ENCODE measurements around the gene DRAM1.
A peak's percentile ranks its signal among the peaks of the same experiment; 100 is the strongest.

Gene DRAM1

GRCh38 chr12:101931498-101932326 is 54.3 kb downstream of the DRAM1 start:
- Mint-ChIP-seq H3K9me3 (no peaks in the 10 kb centered on the region), H3K27me3 (ENCODE audit: low read depth) (no peaks in the 10 kb centered on the region), H3K4me1 (ENCODE audit: low read depth) (peaks cover 26% of the 10 kb centered on the region), H3K27ac (no peak overlapping the region), H3K36me3 (ENCODE audit: low read depth) (no peaks in the 10 kb centered on the region), H3K4me3 (no peak overlapping the region)
- DNase-seq (ENCODE audit: low spot score) = no peak

- Mint-ChIP-seq H3K9me3 (no peaks in the 10 kb centered on the region), H3K4me1 (ENCODE audit: low read depth) (peaks cover 26% of the 10 kb centered on the region), H3K36me3 (ENCODE audit: low read depth) (no peaks in the 10 kb centered on the region), H3K27ac (no peak overlapping the region), H3K4me3 (no peak overlapping the region), H3K27me3 (ENCODE audit: low read depth) (peaks cover 2% of the 10 kb centered on the region)
- DNase-seq (ENCODE audit: low spot score) = no peak
Observed at GRCh38 chr12:101933866-101934514, 56.6 kb downstream of the DRAM1 start.

- peaks cover 37% of the 10 kb centered on the region for H3K4me1 Mint-ChIP-seq (ENCODE audit: low read depth)
- DNase-seq (ENCODE audit: low spot score) = peak; percentile 68
- H3K9me3 Mint-ChIP-seq = no peaks in the 10 kb centered on the region
- peaks cover 2% of the 10 kb centered on the region for H3K27me3 Mint-ChIP-seq (ENCODE audit: low read depth)
- H3K27ac Mint-ChIP-seq = peak overlapping the region; percentile 42
- H3K4me3 Mint-ChIP-seq = no peak overlapping the region
- no peaks in the 10 kb centered on the region for H3K36me3 Mint-ChIP-seq (ENCODE audit: low read depth)
Observed at GRCh38 chr12:101935890-101936746, 58.7 kb downstream of the DRAM1 start.

GRCh38 chr12:101939306-101939705 is 61.9 kb downstream of the DRAM1 start:
- Mint-ChIP-seq H3K9me3 (no peaks in the 10 kb centered on the region), H3K36me3 (ENCODE audit: low read depth) (no peaks in the 10 kb centered on the region), H3K27me3 (ENCODE audit: low read depth) (peaks cover 2% of the 10 kb centered on the region), H3K27ac (no peak overlapping the region), H3K4me1 (ENCODE audit: low read depth) (peaks cover 37% of the 10 kb centered on the region), H3K4me3 (no peak overlapping the region)
- no peak for DNase-seq (ENCODE audit: low spot score)

- H3K27ac Mint-ChIP-seq = no peak overlapping the region
- no peaks in the 10 kb centered on the region for H3K36me3 Mint-ChIP-seq (ENCODE audit: low read depth)
- peaks cover 2% of the 10 kb centered on the region for H3K27me3 Mint-ChIP-seq (ENCODE audit: low read depth)
- no peak overlapping the region for H3K4me3 Mint-ChIP-seq
- H3K4me1 Mint-ChIP-seq (ENCODE audit: low read depth) = peaks cover 37% of the 10 kb centered on the region
- no peaks in the 10 kb centered on the region for H3K9me3 Mint-ChIP-seq
- peak; percentile 42 for DNase-seq (ENCODE audit: low spot score)
Observed at GRCh38 chr12:101939856-101940265, 62.5 kb downstream of the DRAM1 start.

- no peaks in the 10 kb centered on the region for H3K36me3 Mint-ChIP-seq (ENCODE audit: low read depth)
- no peak overlapping the region for H3K27ac Mint-ChIP-seq
- H3K4me1 Mint-ChIP-seq (ENCODE audit: low read depth) = peaks cover 36% of the 10 kb centered on the region
- H3K4me3 Mint-ChIP-seq = no peak overlapping the region
- H3K9me3 Mint-ChIP-seq = no peaks in the 10 kb centered on the region
- peaks cover 2% of the 10 kb centered on the region for H3K27me3 Mint-ChIP-seq (ENCODE audit: low read depth)
- DNase-seq (ENCODE audit: low spot score) = no peak
Observed at GRCh38 chr12:101940400-101940950, 63.1 kb downstream of the DRAM1 start.

GRCh38 chr12:101941306-101942249 is 64.2 kb downstream of the DRAM1 start:
- Mint-ChIP-seq H3K27ac (no peak overlapping the region), H3K4me1 (ENCODE audit: low read depth) (peaks cover 25% of the 10 kb centered on the region), H3K36me3 (ENCODE audit: low read depth) (no peaks in the 10 kb centered on the region), H3K4me3 (no peak overlapping the region), H3K27me3 (ENCODE audit: low read depth) (peaks cover 2% of the 10 kb centered on the region), H3K9me3 (no peaks in the 10 kb centered on the region)
- no peak for DNase-seq (ENCODE audit: low spot score)

- Mint-ChIP-seq H3K4me1 (ENCODE audit: low read depth) (peaks cover 20% of the 10 kb centered on the region), H3K27me3 (ENCODE audit: low read depth) (peaks cover 2% of the 10 kb centered on the region), H3K27ac (no peak overlapping the region), H3K9me3 (no peaks in the 10 kb centered on the region), H3K36me3 (ENCODE audit: low read depth) (no peaks in the 10 kb centered on the region), H3K4me3 (no peak overlapping the region)
- DNase-seq (ENCODE audit: low spot score) = no peak
Observed at GRCh38 chr12:101942250-101942605, 64.8 kb downstream of the DRAM1 start.

GRCh38 chr12:101945369-101946232 is 68.2 kb downstream of the DRAM1 start:
- Mint-ChIP-seq H3K36me3 (ENCODE audit: low read depth) (no peaks in the 10 kb centered on the region), H3K27ac (no peak overlapping the region), H3K9me3 (no peaks in the 10 kb centered on the region), H3K4me3 (no peak overlapping the region), H3K4me1 (ENCODE audit: low read depth) (peaks cover 20% of the 10 kb centered on the region), H3K27me3 (ENCODE audit: low read depth) (no peaks in the 10 kb centered on the region)
- DNase-seq (ENCODE audit: low spot score) = no peak

GRCh38 chr12:101946233-101946611 is 68.8 kb downstream of the DRAM1 start:
- DNase-seq (ENCODE audit: low spot score) = no peak
- Mint-ChIP-seq H3K9me3 (no peaks in the 10 kb centered on the region), H3K36me3 (ENCODE audit: low read depth) (no peaks in the 10 kb centered on the region), H3K4me3 (no peak overlapping the region), H3K4me1 (ENCODE audit: low read depth) (peaks cover 21% of the 10 kb centered on the region), H3K27ac (no peak overlapping the region), H3K27me3 (ENCODE audit: low read depth) (no peaks in the 10 kb centered on the region)

- DNase-seq (ENCODE audit: low spot score) = no peak
- H3K27ac Mint-ChIP-seq = no peak overlapping the region
- no peaks in the 10 kb centered on the region for H3K36me3 Mint-ChIP-seq (ENCODE audit: low read depth)
- H3K4me3 Mint-ChIP-seq = no peak overlapping the region
- no peaks in the 10 kb centered on the region for H3K27me3 Mint-ChIP-seq (ENCODE audit: low read depth)
- peaks cover 16% of the 10 kb centered on the region for H3K4me1 Mint-ChIP-seq (ENCODE audit: low read depth)
- no peaks in the 10 kb centered on the region for H3K9me3 Mint-ChIP-seq
Observed at GRCh38 chr12:101947316-101947715, 69.9 kb downstream of the DRAM1 start.

GRCh38 chr12:101948365-101948764 is 71.0 kb downstream of the DRAM1 start:
- H3K27me3 Mint-ChIP-seq (ENCODE audit: low read depth) = no peaks in the 10 kb centered on the region
- peaks cover 16% of the 10 kb centered on the region for H3K4me1 Mint-ChIP-seq (ENCODE audit: low read depth)
- H3K27ac Mint-ChIP-seq = no peak overlapping the region
- no peaks in the 10 kb centered on the region for H3K36me3 Mint-ChIP-seq (ENCODE audit: low read depth)
- no peaks in the 10 kb centered on the region for H3K9me3 Mint-ChIP-seq
- DNase-seq (ENCODE audit: low spot score) = no peak
- H3K4me3 Mint-ChIP-seq = no peak overlapping the region
